Measurements from ENCODE around the gene AGFG1.
A peak's percentile ranks its signal among the peaks of the same experiment; 100 is the strongest.

Gene AGFG1

DNA sequence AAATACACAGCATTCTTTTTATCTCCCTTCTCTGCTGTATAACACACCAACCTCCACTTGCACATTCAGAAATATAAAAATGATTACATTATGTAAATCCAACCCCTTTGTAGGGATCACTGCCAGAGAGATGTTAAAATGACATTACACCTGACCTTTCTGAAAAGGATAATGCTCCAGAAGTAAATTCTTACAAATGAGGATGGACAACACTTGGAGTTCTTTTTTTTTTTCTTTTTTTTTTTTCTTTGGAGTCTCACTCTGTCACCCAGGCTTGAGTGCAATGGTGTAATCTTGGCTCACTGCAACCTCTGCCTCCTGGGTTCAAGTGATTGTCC, 20.3 kb upstream of the AGFG1 start:
- intact Hi-C loops (cut with micrococcal nuclease), result no loop called here
- Mint-ChIP-seq H3K4me1 (ENCODE audit: low read depth) (peaks cover 39% of the 10 kb centered on the region), H3K4me3 (no peak overlapping the region), H3K27ac (peak overlapping the region; percentile 65), H3K27me3 (no peaks in the 10 kb centered on the region), H3K9me3 (no peaks in the 10 kb centered on the region), H3K36me3 (ENCODE audit: low read depth) (no peaks in the 10 kb centered on the region)

DNA sequence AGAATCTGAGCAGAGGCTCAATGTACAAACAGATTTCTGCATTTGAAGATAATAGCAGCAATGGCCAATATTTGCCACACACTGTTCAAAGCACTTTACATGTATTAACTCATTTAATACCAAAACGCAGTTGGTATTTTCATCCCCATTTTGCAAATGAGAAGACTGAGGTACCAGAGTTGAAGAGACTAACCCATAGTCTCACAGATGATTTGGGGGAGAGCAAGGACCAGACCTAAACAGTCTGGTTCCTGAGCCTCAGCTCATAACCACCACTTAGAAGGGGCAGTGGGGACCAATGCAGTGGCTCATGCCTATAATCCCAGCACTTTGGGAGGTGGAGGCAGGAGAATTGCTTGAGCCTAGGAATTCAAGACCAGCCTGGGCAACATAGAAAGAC, 18.1 kb upstream of the AGFG1 start:
- Mint-ChIP-seq H3K9me3 (no peaks in the 10 kb centered on the region), H3K27ac (no peak overlapping the region)

GRCh38 chr2:227454323-227454860, 17.6 kb upstream of the AGFG1 start:
- H3K27me3 Mint-ChIP-seq, result no peaks in the 10 kb centered on the region
- H3K4me3 Mint-ChIP-seq, result no peak overlapping the region
- H3K27ac Mint-ChIP-seq, result no peak overlapping the region
- H3K36me3 Mint-ChIP-seq (ENCODE audit: low read depth), result no peaks in the 10 kb centered on the region
- intact Hi-C loops (cut with micrococcal nuclease), result no loop called here
- no peaks in the 10 kb centered on the region for H3K9me3 Mint-ChIP-seq
- H3K4me1 Mint-ChIP-seq (ENCODE audit: low read depth), result peaks cover 46% of the 10 kb centered on the region

More for the DNA sequence above, 18.1 kb upstream of the AGFG1 start:
- peaks cover 46% of the 10 kb centered on the region for H3K4me1 Mint-ChIP-seq (ENCODE audit: low read depth)
- no peaks in the 10 kb centered on the region for H3K36me3 Mint-ChIP-seq (ENCODE audit: low read depth)
- intact Hi-C loops (cut with micrococcal nuclease), result no loop called here
- H3K4me3 Mint-ChIP-seq, result no peak overlapping the region
- no peaks in the 10 kb centered on the region for H3K27me3 Mint-ChIP-seq

DNA sequence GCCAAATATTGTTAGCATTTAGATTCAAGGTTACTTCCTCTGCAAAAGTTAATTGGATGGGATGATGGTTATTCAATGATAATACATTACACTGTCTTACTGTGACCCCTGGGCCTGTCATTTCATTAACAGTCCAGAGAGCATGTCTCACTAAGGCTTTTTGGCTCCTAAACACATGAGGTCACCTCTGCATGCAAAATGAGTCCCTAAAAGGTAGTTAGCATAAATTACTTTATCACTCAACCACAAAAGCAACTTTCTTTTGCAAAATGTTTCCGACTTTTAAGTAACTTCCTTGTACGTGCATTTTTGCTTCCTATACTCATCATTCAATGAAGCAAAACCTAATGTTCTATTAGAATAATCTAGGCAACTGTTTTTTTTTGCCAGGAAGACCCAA, 16.8 kb upstream of the AGFG1 start:
- H3K27ac Mint-ChIP-seq, result no peak overlapping the region
- H3K36me3 Mint-ChIP-seq (ENCODE audit: low read depth), result no peaks in the 10 kb centered on the region
- H3K4me3 Mint-ChIP-seq, result no peak overlapping the region
- no peaks in the 10 kb centered on the region for H3K9me3 Mint-ChIP-seq
- H3K4me1 Mint-ChIP-seq (ENCODE audit: low read depth), result peaks cover 48% of the 10 kb centered on the region
- intact Hi-C loops (cut with micrococcal nuclease), result no loop called here
- no peaks in the 10 kb centered on the region for H3K27me3 Mint-ChIP-seq

- Mint-ChIP-seq H3K27ac (no peak overlapping the region), H3K4me3 (no peak overlapping the region), H3K36me3 (ENCODE audit: low read depth) (no peaks in the 10 kb centered on the region), H3K27me3 (no peaks in the 10 kb centered on the region), H3K4me1 (ENCODE audit: low read depth) (peaks cover 49% of the 10 kb centered on the region), H3K9me3 (no peaks in the 10 kb centered on the region)
- intact Hi-C loops (cut with micrococcal nuclease), result no loop called here
Observed at GRCh38 chr2:227456102-227456501, 15.9 kb upstream of the AGFG1 start.

DNA sequence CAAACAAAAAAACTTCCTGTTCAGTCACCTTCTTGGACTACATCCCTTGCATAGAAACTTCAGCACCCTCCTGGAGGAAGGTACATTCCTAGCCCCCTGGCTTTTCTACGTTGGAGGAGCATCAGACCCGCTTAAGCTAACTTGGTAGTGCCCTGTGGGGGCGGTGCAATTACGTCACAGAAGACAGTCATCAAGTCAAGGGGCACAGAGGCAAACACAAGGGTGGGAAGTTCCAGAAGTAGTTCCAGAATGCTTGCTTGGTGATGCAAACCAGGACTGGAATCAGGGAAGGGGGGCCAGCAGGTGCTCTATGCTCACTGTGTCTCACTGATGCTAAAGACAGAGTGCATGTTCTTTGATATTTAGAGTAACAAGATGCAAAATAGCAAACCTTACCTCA, 15.2 kb upstream of the AGFG1 start:
- Mint-ChIP-seq H3K9me3 (no peaks in the 10 kb centered on the region), H3K4me3 (no peak overlapping the region), H3K4me1 (ENCODE audit: low read depth) (peaks cover 42% of the 10 kb centered on the region), H3K27me3 (no peaks in the 10 kb centered on the region), H3K27ac (no peak overlapping the region), H3K36me3 (ENCODE audit: low read depth) (no peaks in the 10 kb centered on the region)
- intact Hi-C loops (cut with micrococcal nuclease), result no loop called here

- H3K9me3 Mint-ChIP-seq, result no peaks in the 10 kb centered on the region
- H3K36me3 Mint-ChIP-seq (ENCODE audit: low read depth), result no peaks in the 10 kb centered on the region
- H3K27ac Mint-ChIP-seq, result no peak overlapping the region
- H3K27me3 Mint-ChIP-seq, result no peaks in the 10 kb centered on the region
- no peak overlapping the region for H3K4me3 Mint-ChIP-seq
- intact Hi-C loops (cut with micrococcal nuclease), result no loop called here
- H3K4me1 Mint-ChIP-seq (ENCODE audit: low read depth), result peaks cover 31% of the 10 kb centered on the region
Observed at GRCh38 chr2:227460070-227460485, 11.9 kb upstream of the AGFG1 start.

GRCh38 chr2:227460833-227461232, 11.1 kb upstream of the AGFG1 start:
- Mint-ChIP-seq H3K36me3 (ENCODE audit: low read depth) (no peaks in the 10 kb centered on the region), H3K4me3 (no peak overlapping the region)

GRCh38 chr2:227461811-227462461, 10.0 kb upstream of the AGFG1 start:
- H3K4me1 Mint-ChIP-seq (ENCODE audit: low read depth), result peaks cover 20% of the 10 kb centered on the region
- H3K9me3 Mint-ChIP-seq, result no peaks in the 10 kb centered on the region
- intact Hi-C loops (cut with micrococcal nuclease), result no loop called here
- H3K27me3 Mint-ChIP-seq, result no peaks in the 10 kb centered on the region
- H3K27ac Mint-ChIP-seq, result no peak overlapping the region
- H3K36me3 Mint-ChIP-seq (ENCODE audit: low read depth), result no peaks in the 10 kb centered on the region
- H3K4me3 Mint-ChIP-seq, result no peak overlapping the region

More at GRCh38 chr2:227460833-227461232, 11.1 kb upstream of the AGFG1 start:
- Mint-ChIP-seq H3K9me3 (no peaks in the 10 kb centered on the region), H3K4me1 (ENCODE audit: low read depth) (peaks cover 31% of the 10 kb centered on the region), H3K27ac (no peak overlapping the region), H3K27me3 (no peaks in the 10 kb centered on the region)
- intact Hi-C loops (cut with micrococcal nuclease), result no loop called here

GRCh38 chr2:227462462-227462951, 9.4 kb upstream of the AGFG1 start:
- Mint-ChIP-seq H3K27me3 (no peaks in the 10 kb centered on the region), H3K27ac (no peak overlapping the region), H3K36me3 (ENCODE audit: low read depth) (no peaks in the 10 kb centered on the region), H3K4me3 (no peak overlapping the region), H3K4me1 (ENCODE audit: low read depth) (peaks cover 20% of the 10 kb centered on the region), H3K9me3 (no peaks in the 10 kb centered on the region)
- intact Hi-C loops (cut with micrococcal nuclease), result no loop called here

DNA sequence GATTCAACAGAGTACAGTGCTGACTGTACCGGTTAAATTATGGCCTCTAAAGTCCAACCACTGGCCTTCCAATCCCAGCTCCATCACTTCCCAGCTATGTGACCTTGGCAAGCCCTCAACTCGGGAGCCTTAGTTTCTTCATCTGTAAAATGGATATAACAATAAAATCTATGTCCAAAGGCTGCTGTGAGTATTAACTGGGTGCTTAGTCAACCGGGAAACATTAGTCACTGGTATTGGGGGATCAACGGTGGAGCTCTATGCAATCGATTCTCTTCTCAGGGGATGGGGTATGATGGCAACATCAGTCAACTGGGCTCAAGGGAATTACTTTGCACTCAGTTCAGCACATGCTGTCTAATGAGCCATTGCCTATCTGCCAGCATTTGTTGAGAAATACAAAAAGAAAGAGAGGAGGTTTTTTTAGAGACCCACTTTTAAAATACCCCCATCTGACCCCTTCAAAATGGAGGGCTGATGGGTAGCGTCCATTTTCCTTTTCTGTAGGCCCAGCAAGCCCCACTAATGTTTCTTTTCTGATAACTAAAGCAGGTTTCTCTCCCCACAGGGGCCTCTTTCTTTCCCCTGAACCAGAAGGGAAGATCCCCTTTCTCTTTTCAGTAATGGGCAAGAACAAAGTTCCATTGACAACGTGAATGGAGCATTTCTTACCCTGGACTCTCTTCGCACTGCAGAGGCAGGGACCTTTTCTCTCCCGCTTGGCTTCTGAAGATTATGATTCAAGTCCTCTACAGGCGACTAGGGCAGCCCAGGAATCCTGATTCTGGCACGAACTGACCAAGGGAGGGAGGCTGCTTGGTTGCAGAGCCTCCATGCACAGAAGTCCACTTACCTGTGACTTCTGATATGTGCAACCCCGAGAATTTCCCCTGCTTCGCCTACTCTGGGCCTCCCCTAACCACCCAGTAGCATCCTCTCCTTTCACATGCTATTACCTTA, 8.7 kb upstream of the AGFG1 start:
- H3K27ac Mint-ChIP-seq, result no peak overlapping the region
- no peaks in the 10 kb centered on the region for H3K9me3 Mint-ChIP-seq
- H3K27me3 Mint-ChIP-seq, result no peaks in the 10 kb centered on the region
- H3K4me3 Mint-ChIP-seq, result no peak overlapping the region
- H3K4me1 Mint-ChIP-seq (ENCODE audit: low read depth), result peaks cover 20% of the 10 kb centered on the region
- intact Hi-C loops (cut with micrococcal nuclease), result no loop called here
- H3K36me3 Mint-ChIP-seq (ENCODE audit: low read depth), result no peaks in the 10 kb centered on the region

GRCh38 chr2:227464361-227464760, 7.6 kb upstream of the AGFG1 start:
- no peaks in the 10 kb centered on the region for H3K27me3 Mint-ChIP-seq
- intact Hi-C loops (cut with micrococcal nuclease), result no loop called here
- H3K27ac Mint-ChIP-seq, result no peak overlapping the region
- peaks cover 11% of the 10 kb centered on the region for H3K4me1 Mint-ChIP-seq (ENCODE audit: low read depth)
- H3K9me3 Mint-ChIP-seq, result no peaks in the 10 kb centered on the region
- H3K4me3 Mint-ChIP-seq, result no peak overlapping the region
- no peaks in the 10 kb centered on the region for H3K36me3 Mint-ChIP-seq (ENCODE audit: low read depth)

DNA sequence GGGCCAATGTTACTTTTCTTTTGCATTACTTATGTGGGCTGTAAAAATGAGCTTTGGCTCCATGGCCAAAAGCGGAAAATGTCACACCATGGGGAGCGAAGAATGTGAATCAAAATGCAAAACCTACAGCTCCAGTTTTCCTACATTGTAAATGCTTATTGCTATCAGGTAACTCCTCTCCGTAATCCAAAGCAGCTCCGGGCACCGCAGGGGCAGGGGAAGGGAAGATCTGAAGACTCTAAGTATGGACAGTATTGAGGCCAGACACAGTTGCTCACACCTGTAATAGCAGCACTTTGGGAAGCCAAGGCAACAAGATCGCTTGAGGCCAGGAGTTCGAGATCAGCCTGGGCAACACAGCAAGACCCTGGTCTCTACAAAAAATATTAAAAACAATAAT, 7.1 kb upstream of the AGFG1 start:
- H3K4me1 Mint-ChIP-seq (ENCODE audit: low read depth), result peaks cover 10% of the 10 kb centered on the region
- intact Hi-C loops (cut with micrococcal nuclease), result no loop called here
- no peaks in the 10 kb centered on the region for H3K9me3 Mint-ChIP-seq
- no peak overlapping the region for H3K27ac Mint-ChIP-seq
- no peaks in the 10 kb centered on the region for H3K27me3 Mint-ChIP-seq
- H3K36me3 Mint-ChIP-seq (ENCODE audit: low read depth), result no peaks in the 10 kb centered on the region
- H3K4me3 Mint-ChIP-seq, result no peak overlapping the region

DNA sequence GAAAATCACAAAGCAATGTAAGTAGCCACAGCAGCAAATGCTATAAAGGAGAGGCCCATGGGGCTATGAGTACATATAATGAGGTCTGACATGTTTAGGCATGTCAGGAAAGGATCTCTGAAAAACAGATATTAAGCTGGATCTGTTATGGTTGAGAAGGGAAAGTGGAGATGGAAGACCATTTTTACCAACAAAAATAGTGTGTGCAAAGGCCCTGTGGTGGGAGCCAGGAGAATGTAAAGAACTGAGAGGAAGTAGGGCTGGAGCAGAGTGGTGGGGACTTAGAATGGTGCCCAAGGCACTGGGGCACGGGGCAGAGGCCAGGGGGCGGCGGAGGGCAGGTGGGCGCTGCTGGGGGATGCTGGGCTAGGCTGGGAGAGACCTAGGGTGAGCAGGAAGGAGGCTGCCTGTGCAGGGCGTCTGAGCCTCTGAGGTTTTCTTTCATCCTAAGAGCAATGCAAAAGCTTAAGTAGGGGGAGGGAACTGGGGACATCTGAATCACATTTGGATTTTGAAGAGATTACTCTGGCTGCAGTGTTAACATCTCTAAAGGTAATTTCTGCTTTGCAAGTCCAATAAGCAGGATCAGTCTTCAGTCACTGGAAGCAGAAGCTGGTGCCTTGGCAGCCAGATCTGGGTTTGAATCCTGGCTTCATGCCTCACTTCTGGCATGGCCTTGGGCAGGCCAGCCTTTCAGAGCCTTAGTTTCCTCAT, 4.9 kb upstream of the AGFG1 start:
- intact Hi-C loops (cut with micrococcal nuclease), result no loop called here
- Mint-ChIP-seq H3K27me3 (no peaks in the 10 kb centered on the region), H3K36me3 (ENCODE audit: low read depth) (no peaks in the 10 kb centered on the region), H3K4me1 (ENCODE audit: low read depth) (no peaks in the 10 kb centered on the region), H3K27ac (no peak overlapping the region), H3K4me3 (no peak overlapping the region), H3K9me3 (no peaks in the 10 kb centered on the region)

Data from dendritic cell treated with granulocyte-macrophage colony-stimulating factor and Interleukin-4, amounts not matched to agents 40 ng/mL and 50 ng/mL, for 4 days (primary cell).